ENCODE results near the gene PRAMEF11.
"Not testable (repeated sequence)": the region's sequence is repeated elsewhere in the genome, so short reads cannot be mapped to it uniquely, and the experiment has no call there.

Gene PRAMEF11

DNA sequence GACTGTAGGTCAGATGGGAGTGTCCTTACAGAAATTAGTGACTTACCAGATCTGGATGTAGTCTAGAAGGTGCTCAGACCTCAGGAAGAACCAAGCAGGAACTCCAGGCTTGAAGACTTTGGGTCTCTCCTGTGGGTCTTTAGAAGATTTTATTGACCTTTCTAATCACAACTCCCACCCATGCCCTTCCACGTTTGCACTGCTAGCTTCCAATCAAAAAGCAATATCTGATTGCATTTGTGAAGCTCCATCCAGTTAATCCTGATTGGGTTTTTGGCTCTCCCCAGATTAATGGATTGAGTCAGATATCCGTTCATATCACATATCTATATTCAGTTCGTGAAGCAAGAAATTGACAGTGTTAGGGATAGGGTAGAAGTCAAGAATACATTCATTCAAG, at the start of gene PRAMEF11:
Gene PRAMEF11, minus strand, starts transcription at position 101 of the 400 bp plus-strand sequence. CDS start 2,621 bp downstream, outside the sequence.
- DNase-seq, result not testable (repeated sequence)

- not testable (repeated sequence) for DNase-seq
These were observed 47.2 kb upstream of the PRAMEF11 start for GRCh38 chr1:12878453-12878852.

DNA sequence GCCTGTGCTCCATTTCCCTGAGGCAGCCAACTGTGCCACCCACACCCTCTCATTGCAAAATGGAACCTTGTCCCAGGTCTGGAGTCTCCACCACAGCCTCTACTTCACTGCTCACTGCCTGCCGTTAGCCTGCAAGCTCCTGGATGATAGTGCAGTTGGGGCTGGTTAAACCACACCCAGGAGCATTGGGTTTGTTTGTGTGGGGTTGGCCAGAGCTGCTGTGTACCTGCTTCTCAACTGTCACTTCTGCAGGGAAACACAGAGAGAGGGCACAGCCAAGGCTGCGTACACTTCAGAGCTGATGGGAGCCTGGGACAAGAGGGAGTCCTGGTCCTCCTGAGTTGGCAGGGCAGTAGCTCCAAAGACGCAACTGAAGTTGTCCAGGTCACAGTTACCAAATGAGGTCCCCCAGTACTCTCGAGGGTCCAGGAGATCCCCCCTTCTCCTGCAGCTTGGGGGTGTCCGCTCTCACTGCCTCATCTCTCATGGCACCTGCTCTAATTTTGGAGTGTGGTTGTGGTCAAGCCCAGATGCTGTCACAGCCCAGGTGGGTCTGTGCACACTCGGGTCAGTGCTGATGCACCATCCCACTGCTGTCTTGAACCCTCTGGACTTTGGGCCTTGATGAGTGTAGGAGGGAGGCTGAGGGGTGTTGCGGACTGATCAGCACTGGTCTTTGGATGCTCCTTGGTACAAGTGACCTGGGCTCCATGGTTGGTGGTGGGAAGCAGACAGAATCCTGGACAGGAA, 32.1 kb upstream of the PRAMEF11 start:
- DNase-seq, result not testable (repeated sequence)

DNA sequence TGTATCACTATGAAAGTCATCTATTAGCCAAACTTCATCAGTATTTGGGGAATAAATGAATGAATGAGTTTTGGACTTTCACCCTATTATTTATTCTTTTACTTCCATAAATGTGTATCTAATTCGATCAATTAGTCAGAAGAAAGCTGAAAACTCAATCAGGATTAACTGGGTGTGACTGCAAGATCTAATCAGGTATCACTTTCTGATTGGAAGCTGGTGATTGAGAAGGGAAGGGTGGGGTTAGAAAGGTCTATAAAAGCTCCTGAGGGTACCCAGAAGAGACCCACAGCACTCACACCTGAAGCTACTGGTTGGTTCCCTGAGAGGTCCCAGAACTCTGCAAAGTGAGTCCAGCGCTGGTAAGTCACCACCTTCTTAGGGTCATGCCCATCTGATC, 25.6 kb upstream of the PRAMEF11 start, which contains the start of gene PRAMEF2:
Gene PRAMEF2, plus strand, starts transcription at position 301 of the 400 bp plus-strand sequence. CDS start 1,924 bp downstream, outside the sequence.
- DNase-seq, result not testable (repeated sequence)

GRCh38 chr1:12851779-12852178, 20.6 kb upstream of the PRAMEF11 start:
- no peak for DNase-seq

- not testable (repeated sequence) for DNase-seq
These were observed 17.4 kb upstream of the PRAMEF11 start, which contains the start of gene HNRNPCL1 for GRCh38 chr1:12848620-12849019. Gene HNRNPCL1, minus strand, starts transcription at chr1:12848720. Its CDS starts 431 bp downstream, at chr1:12848289.

- not testable (repeated sequence) for DNase-seq
These were observed 2.0 kb upstream of the PRAMEF11 start for GRCh38 chr1:12833251-12833650.

- DNase-seq, result not testable (repeated sequence)
These were observed 12.1 kb downstream of the PRAMEF11 start for GRCh38 chr1:12819061-12819460.

DNA sequence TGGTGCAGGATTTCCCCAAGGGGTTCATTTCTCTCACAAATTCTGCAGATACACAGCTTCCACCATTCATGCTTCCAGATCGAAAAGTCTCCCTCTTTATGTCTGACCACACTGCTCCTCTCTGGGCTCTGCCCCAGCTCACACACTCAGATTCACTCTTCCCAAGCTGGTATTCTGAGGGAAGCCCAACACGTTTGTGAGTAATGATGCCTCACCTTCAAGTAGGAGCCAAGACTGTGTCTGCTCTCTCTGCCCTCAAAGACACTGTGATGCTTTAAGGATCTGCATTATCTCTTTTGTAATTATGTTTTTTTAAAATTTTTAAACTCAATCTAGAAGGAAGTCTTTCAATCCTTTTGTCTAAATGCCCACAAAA, 19.8 kb downstream of the PRAMEF11 start:
- no peak for DNase-seq

DNA sequence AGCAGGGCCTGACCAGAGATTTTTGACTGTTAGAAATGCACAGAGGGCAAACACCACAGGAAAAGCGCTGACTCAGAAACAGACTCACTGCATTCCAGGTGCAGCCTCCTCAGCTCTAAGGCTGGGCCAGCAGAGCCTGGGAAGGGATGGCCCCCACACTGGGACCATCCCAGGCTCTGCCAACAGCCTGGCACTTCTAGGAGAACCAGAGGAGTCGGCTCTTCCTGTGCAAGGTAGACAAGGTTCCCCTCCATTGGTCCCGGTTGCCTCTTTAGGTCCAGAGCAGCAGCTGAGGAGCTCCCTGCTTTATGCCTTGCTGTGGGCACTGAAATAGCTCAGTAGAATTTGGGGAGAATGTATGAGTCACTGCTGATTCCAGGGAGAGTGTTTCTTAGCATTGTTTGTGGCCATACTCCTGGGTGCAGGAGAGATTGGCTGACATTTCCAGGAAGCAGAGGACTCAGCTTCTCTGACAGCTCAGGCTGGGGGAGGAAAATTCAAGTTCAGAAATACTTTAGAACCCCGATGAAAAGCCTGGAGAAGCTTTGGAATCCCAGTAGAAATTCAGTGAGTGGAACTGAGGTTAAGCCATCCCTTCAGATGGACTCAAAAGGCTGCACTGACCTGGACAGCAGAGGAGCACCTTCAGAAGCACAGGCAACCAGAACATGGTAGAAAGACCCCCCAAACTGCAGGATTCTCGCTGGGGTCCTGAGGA, 20.4 kb downstream of the PRAMEF11 start:
- DNase-seq, result no peak

DNA sequence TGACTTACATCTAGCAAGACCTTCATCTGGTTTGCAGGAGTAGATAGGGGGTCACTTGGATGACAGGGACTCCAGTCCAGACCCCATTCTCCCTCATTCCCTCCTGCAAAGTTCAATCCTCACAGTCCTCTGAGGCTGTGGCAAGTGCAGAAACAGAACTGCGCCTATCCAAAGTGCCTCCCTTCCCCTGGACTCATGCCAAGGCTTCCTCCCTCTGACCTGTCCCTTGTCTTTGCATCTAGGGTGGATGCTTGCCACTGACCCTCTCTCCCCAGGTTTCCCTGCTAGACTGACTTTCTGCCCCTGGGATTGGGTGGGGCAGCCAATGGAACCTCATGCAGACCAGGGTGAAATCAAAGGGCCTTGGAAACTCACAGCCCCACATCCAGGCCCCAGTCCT, 21.3 kb downstream of the PRAMEF11 start:
- no peak for DNase-seq

DNA sequence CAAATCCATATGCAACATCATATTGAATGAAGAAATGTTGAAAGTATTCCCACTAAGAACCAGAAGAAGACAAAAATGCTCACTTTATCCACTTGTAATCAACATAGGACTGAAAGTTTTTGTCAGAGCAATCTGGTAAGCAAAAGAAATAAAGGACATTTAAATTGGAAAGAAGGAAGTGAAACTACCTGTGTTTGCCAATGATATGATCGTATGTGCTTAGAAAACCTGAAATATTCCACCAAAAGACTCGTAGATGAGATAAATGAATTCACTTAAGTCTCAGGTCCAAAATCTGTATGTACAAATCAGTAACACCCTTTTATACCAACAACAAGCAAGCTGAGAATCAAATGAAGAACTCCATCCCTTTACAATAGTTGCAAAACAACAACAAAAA, 31.5 kb downstream of the PRAMEF11 start:
- no peak for DNase-seq

- DNase-seq, result no peak
These were observed 32.3 kb downstream of the PRAMEF11 start for GRCh38 chr1:12798911-12799310.

- DNase-seq, result not testable (repeated sequence)
These were observed 40.1 kb downstream of the PRAMEF11 start, which contains the start of gene PRAMEF1 for GRCh38 chr1:12791097-12791496. Gene PRAMEF1, plus strand, starts transcription at chr1:12791397. Its CDS starts 1,831 bp downstream, at chr1:12793228.

DNA sequence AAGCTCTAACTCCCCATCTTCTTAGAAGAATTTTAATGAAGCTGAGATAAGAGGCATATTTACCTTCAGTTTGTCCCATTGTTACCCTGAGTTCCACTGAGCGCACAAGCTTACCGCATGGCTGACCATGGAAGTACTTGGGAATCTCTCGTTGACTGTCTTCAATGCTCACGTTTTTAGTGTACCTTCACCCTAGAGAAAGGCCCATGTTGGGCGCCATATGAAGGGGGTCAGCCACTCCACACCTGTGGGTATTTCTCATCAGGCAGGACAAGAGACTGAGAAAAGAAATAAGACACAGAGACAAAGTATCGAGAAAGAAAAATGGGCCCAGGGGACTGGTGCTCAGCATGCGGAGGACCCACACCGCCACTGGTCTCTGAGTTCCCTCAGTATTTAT, 46.5 kb downstream of the PRAMEF11 start:
- DNase-seq, result not testable (repeated sequence)

DNA sequence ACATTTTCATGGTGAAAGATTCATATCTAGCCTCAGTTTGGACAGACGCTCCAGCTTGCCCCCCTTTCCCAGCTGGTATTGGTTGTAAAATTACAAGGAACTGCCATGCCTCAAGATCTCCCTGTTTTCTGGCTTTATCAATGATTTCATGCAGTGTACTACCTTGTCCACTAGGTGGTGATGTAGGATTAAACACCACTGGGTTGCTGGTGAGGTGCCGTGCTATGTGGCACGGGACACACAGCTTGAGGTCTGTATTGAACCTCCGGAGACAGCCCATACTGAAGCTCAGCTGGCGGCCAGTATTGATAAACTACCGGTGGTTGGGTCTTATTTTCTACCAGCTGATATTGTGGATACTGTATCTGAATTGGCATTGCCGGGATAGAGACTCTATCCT, 47.4 kb downstream of the PRAMEF11 start:
- not testable (repeated sequence) for DNase-seq

DNA sequence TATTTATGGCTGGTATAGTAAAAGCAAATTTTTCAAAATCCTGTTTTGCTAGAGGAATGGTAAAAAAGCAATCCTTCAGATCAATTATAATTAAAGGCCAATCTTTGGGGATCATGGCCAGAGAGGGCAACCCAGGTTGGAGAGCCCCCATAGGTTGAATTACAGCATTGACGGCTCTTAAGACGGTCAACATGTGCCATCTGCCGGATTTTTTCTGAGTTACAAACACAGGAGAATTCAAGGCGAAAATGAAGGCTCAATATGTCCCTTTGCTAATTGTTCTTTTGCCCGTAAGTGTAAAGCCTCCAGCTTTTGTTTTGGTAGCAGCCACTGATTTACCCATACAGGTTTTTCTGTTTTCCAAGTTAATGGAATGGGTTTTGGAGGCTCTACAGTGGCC, 49.7 kb downstream of the PRAMEF11 start:
- DNase-seq, result not testable (repeated sequence)

GRCh38 chr1:12778907-12779306, 52.3 kb downstream of the PRAMEF11 start:
- no peak for DNase-seq

DNA sequence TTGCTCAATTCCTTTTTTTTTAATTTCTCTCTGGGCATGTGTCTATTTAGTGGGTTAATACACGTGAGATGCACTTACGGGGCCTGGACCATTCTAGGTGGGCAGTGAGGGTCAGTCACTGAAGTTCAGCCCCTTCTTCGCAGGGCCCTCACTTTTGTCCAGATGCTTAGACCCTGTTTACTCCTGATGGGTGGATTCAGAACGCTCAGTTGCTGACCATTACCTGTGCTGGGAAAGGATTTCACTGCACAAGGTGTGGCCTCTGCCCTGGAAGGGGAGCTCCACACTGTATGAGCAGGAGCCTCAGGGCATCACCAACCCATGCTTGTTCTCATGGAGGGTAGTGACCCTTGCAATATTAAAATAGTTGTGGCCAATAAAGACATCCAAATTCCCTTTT, 53.1 kb downstream of the PRAMEF11 start:
- DNase-seq, result no peak

DNA sequence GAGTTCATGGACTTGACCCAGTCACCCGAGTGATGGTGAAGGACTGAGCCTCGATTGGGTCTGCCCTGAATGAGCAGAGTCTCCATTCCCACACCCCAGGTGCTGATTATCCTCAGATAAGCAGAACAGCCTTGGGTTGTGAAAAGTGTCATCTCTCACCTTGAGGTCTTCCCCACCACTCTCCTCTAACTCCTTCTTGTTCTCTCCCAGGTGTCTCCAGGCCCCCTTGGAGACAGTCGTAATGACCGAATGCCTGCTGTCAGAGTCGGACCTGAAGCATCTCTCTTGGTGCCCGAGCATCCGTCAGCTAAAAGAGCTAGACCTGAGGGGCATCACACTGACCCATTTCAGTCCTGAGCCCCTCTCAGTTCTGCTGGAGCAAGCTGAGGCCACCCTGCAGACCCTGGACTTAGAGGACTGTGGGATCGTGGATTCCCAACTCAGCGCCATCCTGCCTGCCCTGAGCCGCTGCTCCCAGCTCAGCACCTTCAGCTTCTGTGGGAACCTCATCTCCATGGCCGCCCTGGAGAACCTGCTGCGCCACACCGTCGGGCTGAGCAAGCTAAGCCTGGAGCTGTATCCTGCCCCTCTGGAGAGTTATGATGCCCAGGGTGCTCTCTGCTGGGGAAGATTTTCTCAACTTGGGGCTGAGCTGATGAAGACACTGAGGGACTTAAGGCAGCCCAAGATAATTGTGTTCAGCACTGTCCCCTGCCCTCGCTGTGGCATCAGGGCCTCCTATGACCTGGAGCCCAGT, 54.2 kb downstream of the PRAMEF11 start:
- no peak for DNase-seq

DNA sequence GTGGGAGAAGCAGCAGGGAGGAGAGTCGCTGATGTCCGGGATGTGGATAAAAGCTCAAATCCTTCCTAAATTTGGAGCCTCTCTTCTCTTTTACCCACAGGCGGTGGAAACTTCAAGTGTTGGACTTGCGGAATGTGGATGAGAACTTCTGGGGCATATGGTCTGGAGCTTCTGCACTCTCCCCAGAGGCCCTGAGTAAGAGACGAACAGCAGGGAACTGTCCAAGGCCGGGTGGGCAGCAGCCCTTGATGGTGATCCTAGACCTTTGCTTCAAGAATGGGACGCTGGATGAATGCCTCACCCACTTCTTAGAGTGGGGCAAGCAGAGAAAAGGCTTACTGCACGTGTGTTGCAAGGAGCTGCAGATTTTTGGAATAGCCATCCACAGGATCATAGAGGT, 55.8 kb downstream of the PRAMEF11 start:
- DNase-seq, result no peak

All from anterior cingulate cortex (tissue), 58 donors.